GM19023 (cell line): Measurements from ENCODE around the gene TRAPPC14.

ENCODE experiments used
- ATAC-seq: cut with Tn5 transposase; IDR thresholded peaks from one replicate; pipeline ENCODE4 v1.9.1; 2021; ENCODE audit warnings: mild to moderate bottlenecking, moderate library complexity; ENCODE audit not compliant: unreplicated experiment

The TRAPPC14 gene

DNA sequence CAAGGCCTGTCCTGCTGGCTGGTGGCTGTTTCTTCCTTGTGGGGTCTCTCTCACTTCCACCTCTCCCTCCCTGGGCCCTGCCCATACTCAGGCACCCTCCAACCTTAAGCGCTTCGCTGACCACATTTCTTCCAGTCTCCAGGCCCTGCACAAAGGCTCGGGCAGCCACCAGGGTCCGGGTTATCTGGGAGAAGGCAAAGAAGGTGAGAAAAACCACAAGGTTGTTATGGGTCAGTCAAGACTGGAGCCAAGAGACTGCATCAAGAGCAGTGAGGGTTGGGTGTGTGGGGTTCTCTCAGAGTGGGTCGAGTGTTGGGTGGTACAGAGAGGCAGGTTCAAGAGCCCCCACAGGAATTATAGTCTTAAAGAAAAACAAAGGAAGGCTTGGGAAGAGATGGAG lies 16.1 kb upstream of the TRAPPC14 start:
- ATAC-seq, result no peak

DNA sequence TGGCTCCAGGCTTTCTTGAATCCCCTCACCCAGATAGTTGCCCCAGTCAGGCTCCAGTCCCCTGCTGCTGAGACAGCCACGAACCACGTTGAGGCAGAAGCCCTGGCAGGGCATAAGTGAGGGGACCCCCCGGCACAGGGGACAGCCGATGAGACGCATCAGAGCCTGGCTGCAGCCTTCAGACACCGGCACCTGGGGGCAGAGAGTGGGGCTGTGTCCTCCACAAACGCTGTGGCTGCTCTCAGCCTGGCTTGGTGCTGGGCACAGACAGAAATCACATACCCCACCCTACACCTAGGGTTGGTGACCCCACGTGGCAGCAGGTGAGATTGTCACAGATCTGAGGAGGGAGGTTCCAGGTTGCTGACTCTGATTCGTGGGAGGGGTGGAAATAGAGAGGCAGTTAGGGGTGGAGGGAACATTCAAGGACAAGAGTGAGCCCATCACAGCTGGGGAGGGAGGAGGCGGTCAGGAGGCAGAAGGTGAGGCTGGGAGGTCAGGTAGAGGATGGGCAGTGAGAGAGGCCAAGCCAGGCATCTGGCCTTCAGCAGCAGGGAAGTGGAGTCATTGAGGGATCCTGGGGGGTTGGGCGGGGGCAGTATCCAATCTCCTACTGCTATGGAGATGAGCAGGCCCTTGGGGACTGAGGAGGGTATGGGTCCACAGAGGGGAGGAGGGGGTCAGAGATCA lies 15.4 kb upstream of the TRAPPC14 start:
- ATAC-seq, result no peak

DNA sequence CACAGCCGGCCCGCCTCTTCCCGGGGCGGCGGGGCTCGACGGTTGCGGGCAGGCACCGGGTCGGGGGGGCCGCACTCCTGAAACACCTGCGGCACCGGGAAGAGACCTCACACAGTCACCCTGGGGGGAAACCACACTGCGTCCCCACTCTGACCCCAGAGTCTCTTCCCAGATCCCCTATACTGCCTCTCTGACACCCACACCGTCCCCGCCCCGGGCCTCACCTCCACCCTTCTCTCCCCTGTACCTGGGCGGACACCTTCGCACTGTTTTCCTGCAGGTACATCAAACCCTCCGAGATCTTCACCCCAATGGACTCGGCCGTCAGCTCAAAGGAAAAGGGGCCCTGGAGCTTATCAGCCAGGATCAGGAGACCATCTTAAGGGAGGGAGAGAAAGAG lies 13.3 kb upstream of the TRAPPC14 start:
- no peak for ATAC-seq

GRCh38 chr7:100171087-100171681 lies 12.7 kb upstream of the TRAPPC14 start:
- no peak for ATAC-seq

DNA sequence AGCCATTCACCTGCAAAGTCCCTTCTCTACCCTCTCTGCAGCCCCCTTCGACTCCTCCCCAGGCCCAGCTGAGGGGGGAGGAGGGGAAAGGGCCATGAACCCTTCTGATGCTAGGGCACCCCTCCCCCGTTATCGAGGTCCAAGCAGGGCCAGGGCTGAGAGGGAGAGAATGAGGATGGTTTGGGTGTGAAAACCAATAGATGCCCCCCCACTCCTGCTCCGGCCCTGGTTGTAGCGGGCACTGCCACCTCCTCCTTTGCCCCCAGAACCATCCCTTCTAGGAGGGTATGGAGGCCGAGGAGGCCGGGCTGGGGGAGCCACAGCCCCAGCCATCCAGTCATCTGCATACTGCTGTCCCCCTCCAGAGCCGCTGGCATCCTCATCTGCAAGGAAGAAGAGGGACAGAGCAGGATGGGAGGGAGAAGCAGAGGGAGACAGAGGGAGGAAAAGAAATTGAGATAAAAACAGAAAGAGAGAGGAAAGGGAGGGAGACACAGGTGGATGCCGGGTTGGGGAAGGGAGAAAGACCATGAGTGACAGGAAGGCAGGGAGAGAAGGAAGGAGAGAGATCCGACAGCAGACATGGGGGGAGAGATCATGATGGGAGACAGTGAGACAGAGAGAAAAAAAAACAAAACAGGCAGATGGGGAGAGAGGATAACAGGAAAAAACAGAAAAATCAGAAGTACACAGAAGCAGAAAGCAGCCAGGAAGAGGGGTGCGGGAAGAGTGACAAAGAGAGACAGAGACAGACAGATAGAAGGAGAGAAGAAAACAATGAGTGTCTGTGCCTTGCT lies 11.8 kb upstream of the TRAPPC14 start:
- no peak for ATAC-seq

- no peak for ATAC-seq
These were observed 10.8 kb upstream of the TRAPPC14 start for GRCh38 chr7:100169147-100169850.

- ATAC-seq, result no peak
These were observed 9.4 kb upstream of the TRAPPC14 start for GRCh38 chr7:100167912-100168323.

GRCh38 chr7:100166970-100167911 lies 8.7 kb upstream of the TRAPPC14 start:
- ATAC-seq, result no peak

DNA sequence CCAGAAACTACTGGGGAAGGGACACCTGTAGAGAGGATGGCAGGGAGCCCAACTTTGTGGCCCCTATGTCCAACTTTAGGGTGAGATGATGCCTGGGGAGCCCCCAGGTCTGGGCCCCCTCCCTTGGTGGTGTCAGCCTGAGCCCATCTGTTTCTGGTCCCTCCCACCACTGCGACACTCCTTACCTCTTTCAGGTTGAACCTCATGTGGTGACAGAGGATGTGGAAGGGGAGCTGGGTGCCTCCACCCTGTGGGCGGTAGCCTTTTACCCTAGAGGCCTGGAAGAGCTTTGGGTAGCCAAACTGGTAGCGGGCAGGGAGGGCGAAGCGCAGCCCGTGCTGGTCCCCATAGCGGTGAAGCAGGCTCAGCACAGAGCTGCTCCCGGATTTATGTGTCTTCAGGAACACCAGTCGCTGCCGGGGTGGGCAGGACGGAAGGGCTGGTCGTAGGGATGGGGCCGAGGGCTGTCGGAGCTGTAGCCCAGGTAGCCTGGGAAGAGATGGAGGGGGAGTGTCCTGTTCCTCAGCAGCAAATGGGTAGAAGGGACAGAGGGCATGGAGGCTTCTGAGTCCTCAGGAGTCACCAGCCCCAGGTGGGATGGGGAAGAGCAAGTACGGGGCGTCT lies 7.9 kb upstream of the TRAPPC14 start:
- ATAC-seq, result no peak

- ATAC-seq, result no peak
These were observed 5.3 kb upstream of the TRAPPC14 start for GRCh38 chr7:100163871-100164270.

GRCh38 chr7:100163006-100163531 lies 4.5 kb upstream of the TRAPPC14 start:
- no peak for ATAC-seq

DNA sequence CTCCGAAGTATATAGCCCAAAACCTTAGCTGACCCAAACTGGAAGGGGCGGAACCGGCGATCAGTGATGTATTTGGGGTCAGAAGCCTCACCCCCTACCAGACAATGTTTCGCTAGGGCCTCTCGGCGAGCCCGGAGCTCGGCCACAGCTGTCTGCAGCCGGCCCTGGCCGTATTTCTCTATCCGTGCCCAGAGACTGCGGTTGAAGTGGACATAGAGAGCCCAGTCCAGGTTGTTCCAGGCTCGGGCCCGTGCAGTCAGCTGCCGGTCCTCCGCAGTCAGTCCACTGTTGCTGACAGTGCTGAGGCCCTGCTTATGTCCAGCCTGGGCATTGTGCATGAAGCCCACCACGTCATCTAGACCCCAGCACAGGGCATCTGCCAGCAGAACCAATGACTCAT lies 1.5 kb upstream of the TRAPPC14 start:
- no peak for ATAC-seq

DNA sequence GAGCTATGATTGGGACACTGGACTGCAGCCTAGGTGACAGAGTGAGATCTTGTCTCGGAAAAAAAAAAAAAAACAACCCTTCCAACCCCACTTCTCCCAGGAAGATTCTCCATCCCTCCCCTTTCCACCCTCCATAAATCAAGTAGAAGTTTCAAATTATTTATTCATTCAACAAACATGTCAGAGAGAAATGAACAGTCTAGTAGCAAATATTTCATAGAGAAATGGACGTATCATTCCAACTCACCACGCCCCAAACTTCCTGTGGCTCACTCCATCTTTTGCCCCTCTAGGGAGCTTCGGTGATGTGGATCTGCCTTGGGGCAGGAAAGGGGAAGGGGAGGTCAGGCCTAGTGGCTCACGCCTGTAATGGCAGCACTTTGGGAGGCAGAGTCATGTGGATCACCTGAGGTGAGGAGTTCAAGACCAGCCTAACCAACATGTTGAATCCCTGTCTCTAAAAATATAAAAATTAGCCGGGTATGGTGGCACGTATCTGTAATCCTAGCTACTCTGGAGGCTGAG lies 638 bp upstream of the TRAPPC14 start:
- no peak for ATAC-seq

DNA sequence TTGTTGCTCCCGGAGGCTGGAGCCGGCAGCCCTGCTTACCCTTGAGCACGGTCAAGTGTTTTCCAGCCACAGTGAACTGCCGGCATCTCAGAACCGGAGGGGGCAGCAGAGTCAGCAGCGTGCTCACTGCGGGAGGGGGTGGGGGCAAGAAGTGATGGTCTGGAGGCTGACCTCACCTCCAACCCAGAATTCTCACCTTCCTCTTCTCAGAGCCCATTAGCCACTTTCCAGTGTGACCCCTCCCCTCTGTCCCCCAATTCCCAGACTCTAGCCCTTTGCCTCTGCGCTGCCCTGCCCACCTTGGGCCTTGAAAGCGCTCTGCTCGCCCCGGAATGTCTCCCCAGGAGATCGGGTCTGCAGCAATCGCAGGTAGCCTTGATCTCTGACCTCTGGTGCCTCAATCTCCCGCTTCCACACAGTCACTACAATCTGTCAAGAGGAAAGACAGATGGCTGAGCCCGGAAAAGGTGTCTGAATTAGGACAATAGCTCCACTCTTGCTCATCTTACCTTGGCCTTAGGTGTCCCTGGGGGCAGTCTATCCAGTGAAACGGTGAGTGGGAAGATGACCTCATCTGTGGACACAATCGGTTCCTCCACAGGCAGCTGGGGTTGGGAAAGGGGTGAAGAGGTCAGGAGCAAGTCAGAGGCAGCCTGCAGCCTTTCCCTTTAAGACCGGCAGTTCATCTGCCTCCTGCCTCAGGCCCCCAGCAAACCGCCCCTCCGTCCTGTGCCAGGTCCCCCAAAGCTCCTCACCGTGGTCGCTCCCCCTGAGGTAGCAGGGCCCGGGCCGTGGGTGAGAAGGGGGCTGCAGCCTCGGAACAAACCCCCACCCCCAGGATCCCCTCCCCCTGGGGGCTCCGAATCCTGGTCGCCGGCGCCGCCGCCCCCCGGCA lies 942 bp downstream of the TRAPPC14 start:
- no peak for ATAC-seq

- ATAC-seq, result no peak
These were observed 1.5 kb downstream of the TRAPPC14 start for GRCh38 chr7:100157069-100157333.

DNA sequence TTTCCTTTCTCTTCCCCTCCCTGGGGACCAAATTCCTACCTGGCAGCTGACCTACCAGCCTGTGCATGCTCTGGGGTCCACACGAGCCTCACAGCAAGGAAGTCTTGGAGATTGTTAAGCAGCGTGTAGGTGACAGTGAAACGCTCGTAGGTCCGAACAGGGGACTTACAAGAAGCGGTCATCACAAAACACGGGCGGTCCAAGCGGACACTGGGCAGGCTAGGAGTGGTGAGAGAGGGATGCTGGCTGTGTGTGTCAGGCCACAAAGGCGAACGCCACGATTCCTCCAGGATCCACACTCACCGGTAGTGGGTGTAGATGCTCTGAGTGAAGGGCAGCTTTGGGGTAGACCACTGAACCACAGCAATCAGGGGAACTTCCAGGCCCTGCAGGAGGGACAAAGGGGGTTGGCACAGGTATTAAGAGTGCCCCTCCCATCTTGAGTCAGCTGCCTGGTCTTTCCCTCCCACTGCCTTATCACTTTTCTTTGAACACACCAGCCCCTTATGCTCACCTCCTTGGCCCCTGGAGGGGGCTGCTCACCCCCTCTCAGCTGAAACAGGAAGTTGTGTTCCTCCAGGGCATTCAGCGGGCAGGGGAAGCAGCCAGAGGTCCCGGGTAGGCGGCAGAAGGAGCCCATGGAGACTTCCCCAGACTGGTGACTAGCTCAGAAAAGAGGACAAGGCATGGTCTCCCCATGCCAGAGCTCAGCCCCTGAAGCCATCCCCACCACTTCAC lies 2.0 kb downstream of the TRAPPC14 start:
- ATAC-seq, result no peak

- no peak for ATAC-seq
These were observed 2.8 kb downstream of the TRAPPC14 start for GRCh38 chr7:100155553-100156317.
